Transverse colon (tissue), 4 donors: ENCODE data around the gene ACAP2. TPM values are rescaled to one million over a fixed set of nuclear protein-coding genes. Genes with fewer than 3 reads are reported as not detected.

Experiments used
- DNase-seq: peaks from one replicate; pipeline ENCODE4 v3.0.0-alpha.2; 2019
- H3K27ac ChIP-seq, 4 donors: fragments of 200-600 bp; sonication (generic); 2 replicates each; pipeline ENCODE4 v1.5.1; 2016 to 2018; ENCODE audit warnings: inconsistent platforms in 4 of 4
- H3K27me3 ChIP-seq: fragments of 200-600 bp; sonication (generic); 2 replicates; pipeline ENCODE4 v1.5.1; 2017; ENCODE audit warnings: inconsistent platforms
- H3K36me3 ChIP-seq, 4 donors: fragments of 200-600 bp; sonication (generic); 2 replicates each; pipeline ENCODE4 v1.5.1; 2017 to 2019; ENCODE audit warnings: inconsistent platforms in 4 of 4
- H3K4me1 ChIP-seq, 4 donors: fragments of 200-600 bp; sonication (generic); 2 replicates each; pipeline ENCODE4 v1.5.1; 2017 to 2020; ENCODE audit warnings: inconsistent platforms in 4 of 4
- H3K4me3 ChIP-seq, 4 donors: fragments of 200-600 bp; sonication (generic); 1 replicate in 1 of 4; 2 replicates in 3 of 4; pipeline versions ENCODE4 v1.5.1 to v1.6.1; 2017 to 2019; ENCODE audit warnings: inconsistent platforms in 4 of 4
- H3K9me3 ChIP-seq, 2 donors: fragments of 200-600 bp; sonication (generic); 2 replicates each; pipeline ENCODE4 v1.5.1; 2017 to 2019; ENCODE audit warnings: inconsistent platforms in 2 of 2
- CTCF ChIP-seq, 5 experiments: fragments of 200-600 bp in 3 of 5; fragments of 450-650 bp in 2 of 5; sonication (generic) in 3 of 5; IDR thresholded peaks; 1 replicate in 2 of 5; 2 replicates in 3 of 5; pipeline ENCODE4 v1.5.1; 2016 to 2017; ENCODE audit warnings: antibody characterized with exemption in 5 of 5, inconsistent platforms in 3 of 5, mild to moderate bottlenecking in 2 of 5, moderate library complexity in 1 of 5
- EP300 ChIP-seq: sonication (generic); formaldehyde crosslinking; IDR thresholded peaks from one replicate; pipeline ENCODE4 v1.6.1; 2017; ENCODE audit warnings: antibody characterized with exemption, low read depth
- POLR2A ChIP-seq: fragments of 450-650 bp; IDR thresholded peaks from one replicate; pipeline ENCODE4 v1.6.1; 2016; ENCODE audit warnings: antibody characterized with exemption, mild to moderate bottlenecking, moderate library complexity
- POLR2AphosphoS5 ChIP-seq, 3 donors: sonication (generic); formaldehyde crosslinking; IDR thresholded peaks; one replicate each; pipeline ENCODE4 v1.6.1; 2016; ENCODE audit warnings: antibody characterized with exemption in 3 of 3
- WGBS, 2 donors: methylation state at CpG; one replicate each; pipeline ENCODE4 v1.1.5; 2018; ENCODE audit warnings: low coverage in 1 of 2; 5-methylcytosine and 5-hydroxymethylcytosine counted together
- in situ Hi-C, 4 donors: fragments of 200-750 bp; cut with MboI; loops; one replicate each; pipeline versions ENCODE4 v1.15.0 to v1.15.1; 2017; ENCODE audit warnings: low sequenced_read_pairs in 3 of 4, low pct_ligation_motif_present in 1 of 4, low pct_unique_long_range_greater_than_20kb in 1 of 4
- intact Hi-C: fragments of 100-400 bp; cut with DNase I; formaldehyde crosslinking; loops from one replicate; pipeline ENCODE4 v1.15.1; 2023; ENCODE audit warnings: low total_unique reads
- total RNA-seq, 4 donors: library from RNA; depleted of rRNA; stranded (reverse); fragments of >200 nt; gene quantifications; one replicate each; pipeline ENCODE4 v1.1.0, GENCODE V29; 2016

ACAP2 gene
- total RNA-seq, 4 donors from 2014 or later = 17.3 to 97.5 (median 64.6) TPM

- H3K9me3 ChIP-seq = no peaks in the 10 kb centered on the region
- WGBS, 2 donors = 92 to 97% methylated on average over 4 of the region's 4 CpGs
- DNase-seq = no peak
- no peak overlapping the region for H3K27ac ChIP-seq
- intact Hi-C loops = no loop called here
- no peak for TF ChIP-seq CTCF (IDR thresholded peaks at IDR 0.05)
- no peak for TF ChIP-seq POLR2AphosphoS5 (IDR thresholded peaks at IDR 0.05)
- TF ChIP-seq POLR2A = no peak
- no peak for TF ChIP-seq EP300
- no peaks in the 10 kb centered on the region for H3K27me3 ChIP-seq
- peaks cover 0 to 15% (median 0%) of the 10 kb centered on the region in 4 donors for H3K4me1 ChIP-seq
- peaks cover 0 to 2% (median 0%) of the 10 kb centered on the region in 4 donors for H3K36me3 ChIP-seq
- H3K4me3 ChIP-seq = no peak overlapping the region
- in situ Hi-C loops = no loop called here
These were observed 26.0 kb downstream of the ACAP2 start for GRCh38 chr3:195416795-195417194.

GRCh38 chr3:195411836-195412235, 31.0 kb downstream of the ACAP2 start:
- peaks cover 0 to 13% (median 0%) of the 10 kb centered on the region in 4 donors for H3K4me1 ChIP-seq
- H3K4me3 ChIP-seq = no peak overlapping the region
- intact Hi-C loops (no loop called here), in situ Hi-C loops (no loop called here)
- TF ChIP-seq POLR2AphosphoS5 (IDR thresholded peaks at IDR 0.05) (no peak), CTCF (IDR thresholded peaks at IDR 0.05) (no peak), EP300 (no peak), POLR2A (no peak)
- peaks cover 0 to 4% (median under 1%) of the 10 kb centered on the region in 4 donors for H3K36me3 ChIP-seq
- no peak for DNase-seq
- no peak overlapping the region for H3K27ac ChIP-seq
- no peaks in the 10 kb centered on the region for H3K9me3 ChIP-seq
- H3K27me3 ChIP-seq = no peaks in the 10 kb centered on the region

- peaks cover 0 to 22% (median 1%) of the 10 kb centered on the region in 4 donors for H3K4me1 ChIP-seq
- no peaks in the 10 kb centered on the region for H3K27me3 ChIP-seq
- in situ Hi-C loops = no loop called here
- peaks cover 0 to 4% (median under 1%) of the 10 kb centered on the region in 4 donors for H3K36me3 ChIP-seq
- intact Hi-C loops = no loop called here
- H3K27ac ChIP-seq = no peak overlapping the region
- DNase-seq = no peak
- 86 to 94% methylated on average over 3 to 4 of the region's 4 CpGs for WGBS, 2 donors
- TF ChIP-seq POLR2AphosphoS5 (IDR thresholded peaks at IDR 0.05) (no peak), CTCF (IDR thresholded peaks at IDR 0.05) (no peak), EP300 (no peak), POLR2A (no peak)
- no peak overlapping the region for H3K4me3 ChIP-seq
- no peaks in the 10 kb centered on the region for H3K9me3 ChIP-seq
These were observed 32.3 kb downstream of the ACAP2 start for GRCh38 chr3:195410546-195410945.

- WGBS, 2 donors = 84% methylated on average over 7 to 12 of the region's 12 CpGs
- Histone ChIP-seq H3K27ac (no peak overlapping the region), H3K4me1 (peaks cover 0 to 17% (median 1%) of the 10 kb centered on the region in 4 donors), H3K4me3 (no peak overlapping the region), H3K36me3 (peaks cover 0 to 4% (median 0%) of the 10 kb centered on the region in 4 donors), H3K27me3 (no peaks in the 10 kb centered on the region), H3K9me3 (no peaks in the 10 kb centered on the region)
- no peak for DNase-seq
- in situ Hi-C loops = no loop called here
- TF ChIP-seq EP300 = no peak
- no peak for TF ChIP-seq POLR2AphosphoS5 (IDR thresholded peaks at IDR 0.05)
- TF ChIP-seq POLR2A = no peak
- no peak for TF ChIP-seq CTCF (IDR thresholded peaks at IDR 0.05)
- intact Hi-C loops = no loop called here
These were observed 35.0 kb downstream of the ACAP2 start for GRCh38 chr3:195407531-195408409.
